Measurements from ENCODE around the gene MALL.
"Not testable (repeated sequence)": the region's sequence is repeated elsewhere in the genome, so short reads cannot be mapped to it uniquely, and the experiment has no call there.

MALL gene

DNA sequence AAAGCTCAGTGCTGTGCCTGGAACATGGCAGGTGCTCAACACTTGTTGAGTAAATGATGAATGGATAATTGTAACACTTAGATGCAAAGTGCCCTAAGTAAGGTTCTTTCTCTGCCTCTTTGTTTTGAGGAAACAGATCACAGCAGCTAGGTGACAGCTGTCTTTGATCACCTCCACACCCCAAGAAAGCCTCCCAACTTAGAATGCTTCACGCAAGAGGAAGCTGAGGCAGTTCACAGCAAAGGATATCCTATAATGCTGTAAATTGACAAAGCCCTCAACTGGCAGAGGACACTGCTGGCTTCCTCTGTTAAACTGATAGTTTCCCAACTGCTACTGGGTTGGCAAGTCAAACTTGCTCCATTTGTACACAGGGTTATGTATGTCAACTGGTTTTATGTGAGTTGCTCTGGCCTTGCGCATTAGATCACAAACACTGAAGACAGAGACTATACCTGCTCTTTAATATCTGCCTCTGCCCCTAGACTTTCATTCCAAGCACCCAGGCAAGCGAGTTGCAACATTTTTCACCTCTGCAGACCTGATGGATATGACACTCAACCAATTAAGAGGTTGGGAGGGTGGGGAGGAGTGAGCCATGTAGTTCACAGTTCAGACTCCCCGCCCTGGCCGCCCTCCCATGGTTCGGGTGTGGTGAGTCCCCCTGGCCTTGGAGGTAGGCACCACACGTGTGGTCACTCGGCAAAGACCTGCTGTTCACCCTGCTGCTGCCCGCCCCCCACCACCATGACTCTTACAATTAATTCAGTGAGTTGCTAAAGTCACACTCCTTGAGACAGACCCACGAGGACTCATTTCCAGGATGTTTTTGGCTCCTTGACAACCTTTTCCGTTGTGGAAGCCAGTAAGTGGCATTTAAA lies 4.8 kb upstream of the MALL start:
- no peak for DNase-seq (ENCODE audit: low read depth, low spot score)

DNA sequence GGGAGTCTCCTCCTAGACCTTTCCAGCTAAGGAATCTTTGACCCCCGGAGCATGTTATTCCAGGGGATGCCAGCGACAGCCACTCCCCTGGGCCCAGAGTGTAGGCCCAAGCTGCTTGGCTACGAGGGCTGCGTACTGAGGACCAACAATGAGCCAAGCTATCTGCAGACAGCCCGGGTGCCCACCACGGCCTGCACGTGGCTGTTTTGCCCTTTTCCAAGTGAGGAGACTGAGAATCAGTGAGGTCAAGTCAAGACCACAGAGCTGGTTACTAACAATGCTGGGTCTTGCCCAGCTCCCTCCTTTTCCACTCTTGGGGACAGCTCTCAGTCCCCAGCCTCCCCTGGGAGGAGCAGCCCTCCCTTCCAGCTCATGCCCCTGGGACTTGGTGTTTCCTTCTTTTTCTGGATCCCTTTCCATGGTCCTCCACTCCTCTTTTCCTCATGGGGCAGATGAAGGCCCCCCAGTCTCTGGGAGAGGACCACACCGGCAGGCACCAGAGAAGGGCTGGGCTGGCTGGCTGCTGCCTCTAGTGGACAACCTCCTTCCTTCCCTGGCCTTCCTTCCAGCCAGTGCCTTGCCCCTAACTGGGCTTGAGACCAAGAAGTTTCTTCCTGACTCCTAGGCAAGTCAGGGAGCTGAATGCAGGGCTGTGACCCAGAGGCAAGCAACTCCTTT lies 550 bp upstream of the MALL start:
- DNase-seq (ENCODE audit: low read depth, low spot score): no peak

DNA sequence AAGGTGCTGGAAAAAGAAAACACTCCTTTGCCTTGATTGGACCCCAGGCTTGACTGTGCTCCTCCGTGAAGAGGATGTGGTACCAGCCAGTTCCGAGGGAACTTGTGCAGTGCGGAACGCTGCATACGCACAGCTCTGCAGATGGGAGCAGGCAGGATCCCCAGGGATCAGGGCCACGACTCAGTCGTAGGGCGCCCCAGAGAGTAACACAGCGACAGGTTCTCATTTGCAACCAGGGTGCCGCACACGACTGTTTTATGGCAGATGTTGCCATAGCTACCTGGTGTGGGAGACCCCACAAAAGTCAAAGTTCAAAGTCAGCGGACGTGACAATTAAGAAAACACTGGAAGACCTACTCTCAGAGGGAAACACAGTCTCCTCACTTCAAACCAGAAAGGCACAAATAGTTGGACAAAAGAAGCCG lies 779 bp downstream of the MALL start:
- no peak for DNase-seq (ENCODE audit: low read depth, low spot score)

DNA sequence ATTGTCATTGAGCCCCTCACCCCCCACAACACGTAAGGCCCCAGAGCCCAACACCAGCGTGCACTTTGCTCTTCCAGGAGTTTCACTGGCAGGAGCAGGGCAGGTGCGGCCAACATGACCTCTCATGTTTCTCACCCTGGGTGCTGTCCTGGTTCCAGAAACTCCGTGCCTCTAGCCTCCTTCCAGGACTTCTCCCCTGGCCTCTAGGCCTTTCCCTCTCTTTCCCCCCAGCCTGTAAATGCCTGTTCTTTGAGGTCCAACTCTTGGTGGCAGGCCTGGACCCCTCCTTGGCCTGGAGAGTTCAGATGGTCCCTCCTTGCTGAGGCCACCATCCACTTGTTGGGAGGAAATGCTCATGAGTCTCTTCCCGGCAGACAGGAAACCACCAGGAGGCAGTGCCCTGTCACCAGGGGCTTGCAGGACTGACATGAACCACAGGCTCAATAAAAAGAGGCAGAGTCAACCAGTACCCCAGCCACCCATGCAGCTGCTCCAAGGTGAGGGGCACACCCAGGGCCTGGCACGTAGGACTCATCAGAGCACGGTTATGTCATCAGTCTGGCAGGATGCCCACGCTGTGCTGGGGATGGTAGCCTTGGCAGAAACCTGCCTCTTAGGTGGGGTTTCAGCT lies 1.5 kb downstream of the MALL start:
- DNase-seq (ENCODE audit: low read depth, low spot score): no peak

DNA sequence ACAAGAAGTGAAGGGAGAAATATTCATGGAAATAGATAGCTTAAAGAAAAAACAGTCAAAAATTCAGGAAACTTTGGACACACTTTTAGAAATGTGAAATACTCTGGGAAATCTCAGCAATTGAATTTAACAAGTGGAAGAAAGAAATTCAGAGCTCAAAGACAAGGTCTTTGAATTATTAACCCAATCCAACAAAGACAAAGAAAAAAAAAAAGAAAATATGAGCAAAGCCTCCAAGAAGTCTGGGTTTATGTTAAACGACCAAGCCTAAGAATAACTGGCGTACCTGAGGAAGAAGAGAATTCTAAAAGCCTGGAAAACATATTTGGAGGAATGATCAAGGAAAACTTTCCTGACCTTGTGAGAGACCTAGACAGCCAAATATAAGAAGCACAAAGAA lies 7.3 kb downstream of the MALL start:
- DNase-seq (ENCODE audit: low read depth, low spot score): not testable (repeated sequence)

DNA sequence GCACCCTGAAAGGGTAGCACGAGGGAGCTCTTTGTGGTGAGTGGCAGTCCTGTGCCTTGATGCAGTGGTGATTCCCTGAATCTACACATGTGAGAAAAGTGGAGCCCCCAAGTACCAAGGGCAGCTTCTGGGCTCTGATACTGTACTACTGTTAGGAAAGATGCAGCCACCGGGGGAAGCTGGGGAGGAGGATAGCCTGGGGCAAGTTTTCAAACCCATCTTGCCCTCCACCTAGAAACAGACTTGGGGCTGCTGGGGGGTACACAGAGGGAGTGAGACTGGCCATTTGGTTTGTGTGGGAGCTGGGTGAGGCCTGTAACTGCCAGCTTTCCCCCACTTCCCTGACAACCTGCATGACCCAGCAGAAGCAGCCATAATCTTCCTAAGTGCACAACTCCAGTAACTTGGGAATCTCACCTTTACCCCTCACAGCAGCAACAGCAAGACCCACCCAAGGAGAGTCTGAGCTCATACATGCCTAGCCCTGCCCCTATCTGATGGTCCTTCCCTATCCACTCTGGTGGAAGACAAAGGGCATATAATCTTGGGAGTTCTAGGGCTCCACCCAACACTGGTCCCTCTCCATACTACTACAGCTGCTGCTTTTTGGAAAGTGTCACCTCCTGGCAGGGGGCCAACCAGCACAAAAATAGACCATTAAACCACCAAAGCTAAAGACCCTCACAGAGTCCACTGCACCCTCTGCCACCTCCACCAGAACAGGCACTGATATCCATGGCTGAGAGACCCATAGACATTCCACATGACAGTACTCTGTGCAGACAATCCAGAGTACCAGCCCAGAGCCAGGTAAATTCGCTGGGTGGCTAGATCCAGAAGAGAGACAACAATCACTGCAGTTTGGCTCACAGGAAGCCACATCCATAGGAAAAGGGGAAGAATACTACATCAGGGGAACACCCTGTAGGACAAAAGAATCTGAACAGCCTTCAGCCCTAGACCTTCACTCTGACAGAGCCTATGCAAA lies 8.2 kb downstream of the MALL start:
- DNase-seq (ENCODE audit: low read depth, low spot score): no peak

DNA sequence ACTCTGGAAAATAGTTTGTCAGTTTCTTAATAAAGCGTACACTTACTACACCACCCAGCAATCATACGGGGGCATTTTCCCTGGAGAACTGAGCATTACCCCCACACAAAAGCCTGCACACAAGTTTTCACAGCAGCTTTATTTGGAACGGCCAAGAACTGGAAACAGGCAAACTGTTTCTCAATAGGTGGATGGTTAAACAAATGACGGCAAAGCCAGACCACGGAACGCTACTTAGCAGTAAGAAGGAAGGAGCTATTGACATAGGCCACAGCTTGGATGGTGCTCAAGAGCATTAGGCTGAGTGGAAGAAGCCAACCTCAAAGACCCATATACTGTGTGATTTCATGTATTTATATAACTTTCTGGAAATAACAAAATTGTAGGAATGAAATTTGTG lies 9.0 kb downstream of the MALL start:
- DNase-seq (ENCODE audit: low read depth, low spot score): no peak

DNA sequence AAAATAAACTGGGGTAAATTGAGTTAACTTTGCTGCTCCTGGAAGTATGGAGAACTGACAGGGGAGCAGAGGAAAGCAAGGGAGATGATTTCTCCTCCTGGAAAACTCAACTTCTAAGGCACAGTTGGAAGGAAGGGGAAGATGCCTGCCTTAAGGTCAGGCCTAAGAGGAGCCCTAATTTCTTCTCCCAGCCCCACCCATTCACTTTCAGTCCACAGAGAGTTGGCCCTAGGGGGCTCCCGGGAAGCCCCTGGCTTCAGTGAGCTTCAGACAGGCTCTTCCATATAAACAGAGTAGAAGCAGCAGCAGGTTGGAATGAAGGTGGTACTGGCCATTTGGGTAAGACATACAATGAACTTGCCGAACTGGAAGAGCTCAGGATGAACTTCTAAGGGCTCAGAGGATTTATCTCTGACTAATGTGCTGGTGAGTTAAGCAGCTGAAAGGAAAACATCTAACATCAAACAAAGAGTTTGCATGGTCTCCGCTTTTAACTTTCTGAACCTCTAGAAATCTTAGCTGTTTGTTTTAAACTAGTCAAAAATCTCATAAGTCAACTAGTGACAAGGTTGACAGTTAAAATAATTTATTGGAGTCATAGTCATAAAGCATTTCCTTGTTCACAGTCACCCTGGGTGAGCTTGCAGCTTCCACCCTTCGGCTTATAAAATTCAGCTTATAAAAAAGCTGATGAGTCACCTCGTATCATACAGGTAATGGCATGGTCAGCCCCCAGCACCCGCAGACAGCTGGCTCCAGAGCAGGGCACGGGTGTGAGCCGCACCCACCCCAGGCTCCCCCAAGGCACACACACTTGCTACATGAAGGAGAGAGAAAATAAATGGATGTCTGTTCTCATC lies 9.8 kb downstream of the MALL start:
- no peak for DNase-seq (ENCODE audit: low read depth, low spot score)

DNA sequence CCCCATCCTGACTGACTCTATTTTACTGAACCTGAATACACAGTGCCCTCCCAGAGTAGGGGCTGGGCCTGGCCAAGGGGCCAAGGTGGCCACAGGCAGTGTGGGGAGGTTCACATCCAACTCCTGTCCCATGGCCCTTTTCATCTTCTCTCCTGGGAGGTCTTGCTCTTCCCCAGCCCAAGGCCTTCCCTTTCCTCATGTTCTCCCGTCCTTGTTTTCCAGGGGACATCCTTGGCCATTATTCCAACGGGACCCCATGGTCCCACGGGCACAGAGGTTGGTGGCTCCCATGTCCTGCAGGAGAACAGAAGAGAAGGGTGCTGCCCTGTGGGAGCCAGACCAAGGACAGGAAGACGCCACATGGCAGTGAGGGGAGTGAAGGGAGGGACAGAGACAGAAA lies 10.4 kb downstream of the MALL start:
- no peak for DNase-seq (ENCODE audit: low read depth, low spot score)

DNA sequence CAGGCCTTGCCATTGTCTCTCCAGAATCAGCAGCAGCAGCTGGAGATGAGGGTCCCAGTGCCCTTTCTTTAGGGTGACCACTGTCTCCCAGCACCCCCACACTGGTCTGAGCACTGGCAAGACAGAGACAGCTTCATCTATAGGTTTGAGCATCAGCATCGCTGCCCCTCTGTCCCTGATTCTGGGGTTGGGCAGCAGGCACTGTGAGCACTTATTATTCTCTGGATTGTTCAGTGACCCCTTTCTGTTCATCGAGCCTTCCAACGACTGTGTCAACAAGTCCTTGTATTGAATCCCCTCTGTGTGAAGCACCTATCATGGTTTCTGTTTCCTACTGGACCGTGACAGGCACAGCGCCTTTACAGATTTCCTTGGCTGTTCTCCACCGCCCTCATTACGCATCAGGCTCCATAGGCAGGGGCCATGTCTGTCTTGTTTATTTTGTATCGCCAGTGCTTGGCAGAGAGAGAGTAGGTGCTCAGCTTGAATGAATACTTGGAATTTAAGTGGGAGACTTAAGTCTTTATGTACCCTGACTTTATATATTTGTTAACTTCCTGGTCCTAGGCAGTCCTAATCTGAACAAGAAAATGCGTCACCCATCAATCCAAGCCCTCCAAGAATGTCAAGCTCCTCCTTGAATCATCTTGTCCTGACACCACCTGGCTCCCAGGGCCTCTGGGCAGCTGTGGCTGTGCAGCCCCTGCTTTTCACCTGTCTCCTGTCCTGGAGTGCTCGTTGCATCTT lies 11.4 kb downstream of the MALL start:
- no peak for DNase-seq (ENCODE audit: low read depth, low spot score)

DNA sequence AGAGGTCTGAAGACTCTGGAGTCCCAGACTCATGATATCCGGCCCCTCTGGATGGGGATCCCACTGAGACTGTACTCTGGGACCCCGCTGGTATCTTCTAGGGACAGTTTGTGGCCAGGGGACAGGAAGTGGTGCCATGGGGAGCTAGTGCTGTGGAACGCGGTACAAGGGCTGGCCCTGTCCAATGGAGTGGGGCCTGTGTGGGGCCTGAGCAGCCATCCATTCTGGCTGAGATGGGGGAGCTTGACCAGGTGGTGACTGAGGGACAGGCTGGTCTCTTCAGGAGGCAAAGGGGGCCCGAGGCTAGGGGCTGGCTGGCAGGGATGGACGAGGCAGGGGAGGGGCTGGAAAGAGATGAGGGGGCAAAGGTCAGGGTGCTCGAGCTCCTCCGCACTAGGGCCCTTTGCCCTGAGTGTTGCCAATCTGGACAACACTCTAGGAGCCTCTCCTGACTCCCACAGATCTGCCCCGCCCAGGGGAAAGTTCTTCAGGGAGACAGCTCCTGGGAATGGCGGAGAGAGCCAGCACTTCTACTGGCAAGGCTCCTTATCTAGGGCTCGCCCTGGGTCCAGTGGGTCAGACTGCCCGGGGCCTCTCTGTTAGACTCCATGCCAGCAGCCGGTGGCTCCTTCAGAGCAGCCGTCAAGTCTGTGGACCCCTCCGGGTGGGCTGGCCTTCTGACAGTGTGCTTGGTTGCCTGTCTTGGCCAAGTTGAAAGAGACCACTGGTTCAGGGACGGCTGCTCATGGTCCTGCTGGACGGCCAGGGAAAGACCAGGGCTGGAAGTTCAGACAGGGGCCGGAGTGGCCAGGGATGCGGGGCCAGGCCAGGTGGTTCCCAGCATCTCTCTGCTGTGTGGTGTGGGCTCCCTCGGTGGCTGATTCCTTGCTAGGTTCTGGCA lies 12.3 kb downstream of the MALL start:
- DNase-seq (ENCODE audit: low read depth, low spot score): no peak

DNA sequence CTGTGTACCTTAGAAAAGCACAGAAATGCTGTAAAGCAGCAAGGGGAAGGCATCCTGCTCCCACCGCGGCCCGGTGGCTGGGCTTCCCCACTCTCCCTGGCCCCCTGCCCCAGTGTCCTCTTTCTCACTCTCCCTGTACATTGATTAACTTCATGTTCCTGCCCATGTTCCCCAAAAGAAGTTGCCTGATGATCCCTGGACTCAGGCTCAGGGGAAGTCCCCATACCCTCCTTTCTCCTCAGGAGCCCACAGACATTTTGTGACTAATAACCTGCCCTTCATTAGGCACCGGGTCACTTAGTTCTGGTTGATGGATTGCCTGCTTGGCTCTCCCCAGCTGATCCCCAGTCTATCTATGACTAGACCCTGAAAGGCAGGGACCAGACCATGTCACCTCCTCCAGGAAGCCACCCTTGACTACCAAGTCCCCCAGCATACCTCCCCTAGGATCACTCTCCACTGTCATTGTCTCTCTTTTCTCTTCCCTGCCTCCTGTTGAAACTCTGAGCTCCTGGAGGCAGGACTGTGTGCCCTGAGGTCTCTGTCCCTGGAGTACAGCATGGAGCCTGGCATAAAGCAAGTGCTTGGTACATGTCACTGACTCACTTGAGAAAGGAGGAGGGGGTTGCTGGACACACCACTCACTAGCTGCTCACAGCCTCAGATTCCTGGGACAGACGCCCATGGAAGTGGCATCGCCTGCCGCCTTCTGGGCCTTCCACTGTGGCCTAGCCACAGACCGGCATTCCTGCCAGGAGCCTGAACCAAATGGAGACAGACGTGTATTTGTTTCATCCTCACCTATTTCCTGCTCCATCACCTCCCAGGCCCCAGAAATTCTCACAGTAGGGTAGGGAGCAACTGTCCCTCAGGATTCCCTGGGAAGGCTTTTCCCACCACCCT lies 13.5 kb downstream of the MALL start:
- DNase-seq (ENCODE audit: low read depth, low spot score): no peak

DNA sequence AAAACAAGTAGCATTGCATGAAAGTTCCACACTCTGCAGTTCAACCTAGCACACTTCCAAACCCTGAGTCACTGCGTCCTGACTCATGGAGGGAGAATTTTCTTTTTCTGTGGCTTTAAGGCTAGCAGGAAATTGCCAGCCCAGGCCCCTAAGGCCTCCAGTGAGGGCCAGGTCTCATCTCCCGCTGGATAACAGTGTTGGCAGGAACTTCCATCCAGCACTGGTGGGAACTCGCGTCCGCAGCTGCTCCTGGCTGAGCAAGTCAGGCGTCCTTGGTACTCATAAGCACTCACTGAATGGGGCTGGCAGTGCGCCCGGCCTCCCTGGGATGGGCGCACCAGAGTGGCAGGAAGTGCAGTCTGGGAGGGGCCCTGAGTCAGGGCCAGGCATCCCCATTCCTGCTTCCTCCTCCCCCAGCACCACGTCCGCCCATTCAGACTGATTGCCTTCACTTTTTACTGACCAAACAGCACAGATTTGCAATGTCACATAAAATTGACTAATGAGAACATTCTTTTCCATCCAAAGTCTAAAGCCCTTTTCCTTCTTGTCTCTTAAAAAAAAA lies 14.3 kb downstream of the MALL start:
- no peak for DNase-seq (ENCODE audit: low read depth, low spot score)

DNA sequence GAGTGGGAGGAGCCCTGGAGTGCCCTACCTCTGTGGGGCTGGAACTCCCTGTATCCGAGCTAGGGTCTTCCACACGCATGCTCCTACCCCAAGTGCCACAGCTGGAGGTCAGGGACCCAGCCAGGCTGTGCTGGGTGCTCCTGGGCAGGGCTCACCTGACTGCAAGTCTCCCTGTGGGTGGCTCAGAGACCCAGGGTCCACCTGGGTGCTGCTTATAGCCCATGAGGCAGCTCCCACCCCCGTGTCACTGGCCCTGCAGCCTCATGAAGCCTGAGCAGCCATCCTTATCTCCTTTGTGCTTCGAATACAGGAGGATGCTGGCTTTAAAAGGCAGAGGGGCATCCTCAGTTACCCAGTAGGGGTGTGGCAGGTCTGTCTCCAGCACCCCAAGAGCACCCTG lies 14.7 kb downstream of the MALL start:
- not testable (repeated sequence) for DNase-seq (ENCODE audit: low read depth, low spot score)

DNA sequence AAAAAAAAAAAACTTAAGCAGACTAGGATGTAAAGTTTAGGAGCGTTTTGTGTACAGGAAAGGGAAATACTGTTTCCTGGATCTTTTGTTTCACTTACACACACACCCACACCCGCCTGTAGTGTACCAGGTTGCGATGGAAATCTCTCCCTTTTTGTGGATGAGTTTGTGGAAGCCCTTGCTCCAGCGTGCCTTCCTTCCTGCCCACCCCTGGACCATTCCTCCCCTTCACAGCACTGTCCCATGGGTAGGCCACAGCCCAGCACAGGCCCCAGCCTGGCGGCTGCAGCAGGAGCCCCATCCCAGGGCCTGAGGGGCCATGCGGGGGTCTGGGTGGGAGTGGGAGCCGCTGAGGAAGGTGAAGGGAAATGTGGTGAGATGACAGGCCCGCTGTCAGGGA lies 15.1 kb downstream of the MALL start:
- no peak for DNase-seq (ENCODE audit: low read depth, low spot score)

DNA sequence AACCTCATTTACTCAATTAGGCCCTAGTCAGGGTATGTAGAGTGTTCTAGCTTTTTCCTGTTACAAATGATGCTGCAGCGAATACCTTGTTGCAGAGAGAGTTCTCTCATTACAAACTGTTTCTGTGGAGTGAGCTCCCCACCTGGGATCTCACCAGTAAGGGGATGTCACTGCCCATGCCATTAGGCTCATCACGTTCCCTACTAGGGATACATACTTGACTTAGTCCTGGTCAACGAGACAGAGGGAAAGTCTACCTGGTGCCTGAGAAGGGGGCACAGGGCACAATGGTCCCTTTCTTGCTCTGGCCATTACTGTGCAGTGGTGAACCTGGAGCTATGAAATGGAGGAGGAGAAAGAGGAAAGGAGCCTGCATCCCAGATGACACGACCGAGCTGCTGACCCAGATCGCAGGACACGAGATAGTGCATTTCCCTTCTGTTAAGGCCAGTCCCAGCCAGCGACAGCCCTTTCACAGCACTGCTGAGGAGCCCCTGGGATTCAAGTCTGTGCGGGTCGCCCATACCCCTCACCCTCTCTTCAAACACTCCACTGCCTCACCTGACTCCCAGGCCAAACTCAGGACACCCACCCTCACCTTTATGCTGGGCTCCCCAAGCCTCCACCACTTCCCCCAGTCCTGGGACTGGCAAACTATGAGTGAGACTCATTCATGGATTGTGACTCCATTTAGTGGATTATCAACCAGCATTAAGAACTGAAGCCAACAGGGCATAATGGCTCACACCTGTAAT lies 16.0 kb downstream of the MALL start:
- DNase-seq (ENCODE audit: low read depth, low spot score): no peak

DNA sequence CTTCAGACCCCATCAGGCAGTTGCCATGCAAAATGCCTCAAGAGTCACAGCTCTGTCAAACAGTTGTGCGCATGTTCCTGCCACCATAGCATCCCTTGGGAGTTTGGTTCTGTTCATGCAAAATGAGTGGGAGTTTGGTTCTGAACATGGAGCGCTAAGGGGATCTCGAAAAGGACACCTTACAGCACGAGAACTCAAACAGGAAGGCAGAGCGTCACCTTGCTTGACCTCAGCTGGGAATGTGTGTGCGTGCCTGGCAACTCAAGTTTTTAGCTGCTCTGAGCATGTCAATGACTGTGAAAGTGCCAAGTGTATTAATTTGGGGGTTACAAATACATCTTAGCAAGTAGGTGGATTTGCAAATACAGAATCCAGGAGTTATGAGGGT lies 16.6 kb downstream of the MALL start:
- no peak for DNase-seq (ENCODE audit: low read depth, low spot score)

Data from activated CD4-positive, CD25-positive, alpha-beta regulatory T cell treated with anti-CD3 and anti-CD28 coated beads, Interleukin-2, amount 50 U/mL, for 16 hours (primary cell).